Epithelial cell of proximal tubule (primary cell): ENCODE data around the gene ST6GALNAC3. TPM values are rescaled to one million over a fixed set of nuclear protein-coding genes. Genes with fewer than 3 reads are reported as not detected.
"Not testable (repeated sequence)": the region's sequence is repeated elsewhere in the genome, so short reads cannot be mapped to it uniquely, and the experiment has no call there.

Experiments
- DNase-seq: peaks from one replicate; pipeline ENCODE4 v3.0.0-alpha.2; 2011; ENCODE audit warnings: low read depth
- H3K4me3 ChIP-seq: 2 replicates; pipeline ENCODE4 v1.5.1; 2011; ENCODE audit warnings: low read depth, mild to moderate bottlenecking, low read length
- total RNA-seq: library from RNA; depleted of rRNA; stranded (reverse); fragments of >200 nt; gene quantifications from 2 replicates; pipeline ENCODE4 v1.2.3, GENCODE V29; 2015
- TF ChIP-seq, protein P1 (sequence below): conservative IDR thresholded peaks from 2 replicates; pipeline ENCODE4 v1.5.1; 2012; ENCODE audit warnings: low read depth, mild to moderate bottlenecking, low read length

Gene ST6GALNAC3
- total RNA-seq, 1 donor from 2014 or later = 0.75 TPM

DNA sequence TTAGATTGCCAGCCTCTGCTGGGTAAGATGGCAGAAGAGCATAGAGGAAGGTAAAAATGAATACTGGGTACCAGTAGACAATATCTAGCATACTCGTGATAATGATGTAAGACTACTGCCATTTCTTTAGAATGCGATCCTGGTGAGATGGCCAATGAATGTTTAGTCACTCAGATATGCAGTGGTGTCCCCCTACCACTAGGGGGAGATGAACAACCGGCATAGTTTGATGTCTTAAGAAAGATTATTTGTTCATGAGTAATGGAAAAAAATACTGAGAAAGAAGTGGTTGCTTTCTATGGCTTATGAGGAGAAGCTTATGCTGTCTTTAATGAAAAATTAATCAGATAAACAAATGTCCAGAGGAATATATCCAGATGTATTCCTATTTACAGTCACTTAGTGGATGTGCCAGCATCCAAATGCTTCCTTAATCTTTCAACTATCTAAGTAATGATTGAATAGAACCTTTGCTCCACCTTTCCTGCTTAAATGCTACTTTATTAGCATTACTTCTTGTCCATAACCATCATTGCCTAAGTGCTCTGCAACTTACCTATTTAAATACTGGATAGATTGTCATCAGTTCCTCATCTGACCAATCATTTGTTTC is 256.6 kb downstream of the ST6GALNAC3 start:
- peak; percentile 42 for DNase-seq
- TF ChIP-seq, protein P1, sequence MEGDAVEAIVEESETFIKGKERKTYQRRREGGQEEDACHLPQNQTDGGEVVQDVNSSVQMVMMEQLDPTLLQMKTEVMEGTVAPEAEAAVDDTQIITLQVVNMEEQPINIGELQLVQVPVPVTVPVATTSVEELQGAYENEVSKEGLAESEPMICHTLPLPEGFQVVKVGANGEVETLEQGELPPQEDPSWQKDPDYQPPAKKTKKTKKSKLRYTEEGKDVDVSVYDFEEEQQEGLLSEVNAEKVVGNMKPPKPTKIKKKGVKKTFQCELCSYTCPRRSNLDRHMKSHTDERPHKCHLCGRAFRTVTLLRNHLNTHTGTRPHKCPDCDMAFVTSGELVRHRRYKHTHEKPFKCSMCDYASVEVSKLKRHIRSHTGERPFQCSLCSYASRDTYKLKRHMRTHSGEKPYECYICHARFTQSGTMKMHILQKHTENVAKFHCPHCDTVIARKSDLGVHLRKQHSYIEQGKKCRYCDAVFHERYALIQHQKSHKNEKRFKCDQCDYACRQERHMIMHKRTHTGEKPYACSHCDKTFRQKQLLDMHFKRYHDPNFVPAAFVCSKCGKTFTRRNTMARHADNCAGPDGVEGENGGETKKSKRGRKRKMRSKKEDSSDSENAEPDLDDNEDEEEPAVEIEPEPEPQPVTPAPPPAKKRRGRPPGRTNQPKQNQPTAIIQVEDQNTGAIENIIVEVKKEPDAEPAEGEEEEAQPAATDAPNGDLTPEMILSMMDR = peak; percentile 98

DNA sequence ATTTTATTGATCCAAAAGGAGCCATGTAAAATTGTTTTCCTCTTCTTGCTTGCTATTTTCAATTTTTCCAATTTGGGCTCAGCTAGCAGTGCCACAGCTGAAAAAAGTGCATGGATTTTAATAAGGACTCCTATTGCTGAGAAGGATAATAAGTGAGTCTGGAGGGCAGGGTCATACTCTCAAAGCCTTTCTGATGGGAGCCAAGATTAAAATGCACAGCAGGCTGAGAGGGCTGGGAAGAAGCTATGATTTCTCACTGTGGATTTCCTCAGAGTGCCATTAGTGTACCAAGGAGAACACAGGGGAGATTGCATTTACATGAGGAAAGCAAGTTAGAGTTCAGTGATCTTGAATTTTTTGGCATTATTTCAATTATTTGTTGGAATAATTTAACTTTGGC is 261.3 kb downstream of the ST6GALNAC3 start:
- no peak overlapping the region for H3K4me3 ChIP-seq
- no peak for DNase-seq
- TF ChIP-seq, protein P1 = no peak

More for the DNA sequence above, 256.6 kb downstream of the ST6GALNAC3 start:
- no peak overlapping the region for H3K4me3 ChIP-seq

DNA sequence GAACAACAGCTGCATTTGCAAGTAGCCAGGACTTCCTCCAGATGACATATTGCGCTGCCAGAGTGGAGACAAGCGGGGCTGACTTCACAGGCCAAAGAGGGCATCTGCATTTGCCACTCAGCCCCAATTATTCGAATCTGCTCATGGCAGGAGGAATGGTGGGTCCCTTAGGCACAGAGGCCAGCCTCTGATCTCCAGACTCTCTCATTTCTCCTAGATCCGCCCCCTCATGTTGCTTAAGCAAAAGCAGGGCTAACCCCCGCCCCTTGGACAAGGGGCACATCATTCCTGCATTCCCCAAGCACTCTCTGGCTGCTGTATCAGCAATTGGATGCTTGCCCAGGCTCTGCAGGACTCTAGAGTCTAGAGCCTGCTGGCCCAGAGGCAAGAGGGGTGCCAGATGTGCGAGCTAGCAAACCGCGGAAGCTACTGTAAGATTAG is 262.4 kb downstream of the ST6GALNAC3 start:
- TF ChIP-seq, protein P1 = no peak
- no peak overlapping the region for H3K4me3 ChIP-seq
- peak; percentile 44 for DNase-seq

DNA sequence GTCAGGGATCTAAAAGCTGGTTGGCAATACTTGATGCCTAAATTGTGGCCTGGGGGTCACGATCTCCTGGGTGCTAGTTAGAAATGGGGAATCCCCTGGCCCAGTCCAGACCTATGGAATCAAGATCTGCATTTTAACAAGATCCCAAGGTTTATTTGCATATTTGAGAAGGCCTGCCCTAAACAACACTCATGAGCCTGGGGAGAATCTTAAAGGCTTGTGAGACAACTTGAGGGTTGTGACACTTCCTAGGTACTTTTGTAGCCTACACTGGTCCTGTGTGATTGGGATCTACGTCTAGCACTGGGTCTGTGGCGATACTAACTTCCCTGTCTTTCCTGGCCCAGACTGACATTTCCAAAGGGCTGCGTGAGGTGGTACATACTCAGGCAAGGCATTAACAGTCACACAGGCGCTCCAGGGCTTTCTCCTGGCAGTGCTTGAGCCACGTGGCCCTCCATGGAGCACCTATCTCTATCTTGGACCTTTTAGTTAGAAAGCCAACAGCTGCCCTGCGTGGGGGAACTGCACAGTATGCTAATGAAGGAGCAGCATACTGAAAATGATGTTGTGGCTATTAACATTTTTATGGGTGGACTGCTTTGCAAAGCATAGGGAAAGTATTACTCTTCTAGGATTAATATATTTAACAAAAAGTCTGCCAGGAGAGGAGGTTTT is 263.1 kb downstream of the ST6GALNAC3 start:
- no peak overlapping the region for H3K4me3 ChIP-seq
- TF ChIP-seq, protein P1 = no peak
- DNase-seq = no peak

DNA sequence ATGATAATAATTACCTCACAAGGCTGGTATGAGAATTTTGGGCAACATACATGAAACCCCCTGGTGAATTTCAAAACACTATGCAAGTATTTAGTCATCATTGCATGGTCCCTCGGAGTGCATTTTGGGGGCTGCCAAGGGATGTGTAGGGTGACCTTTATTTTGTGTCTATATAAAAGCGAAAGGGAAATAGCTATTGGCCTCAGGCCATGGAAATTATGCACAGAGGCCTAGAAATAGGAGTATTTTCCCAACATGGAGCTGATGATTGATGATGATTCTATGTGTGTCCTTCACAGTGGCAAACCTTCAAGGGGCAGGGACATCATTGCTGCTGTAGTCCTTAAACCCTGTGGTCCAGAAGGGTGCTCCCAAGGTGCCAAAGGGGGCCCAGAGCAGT is 265.5 kb downstream of the ST6GALNAC3 start:
- DNase-seq = no peak
- TF ChIP-seq, protein P1 = no peak
- no peak overlapping the region for H3K4me3 ChIP-seq

DNA sequence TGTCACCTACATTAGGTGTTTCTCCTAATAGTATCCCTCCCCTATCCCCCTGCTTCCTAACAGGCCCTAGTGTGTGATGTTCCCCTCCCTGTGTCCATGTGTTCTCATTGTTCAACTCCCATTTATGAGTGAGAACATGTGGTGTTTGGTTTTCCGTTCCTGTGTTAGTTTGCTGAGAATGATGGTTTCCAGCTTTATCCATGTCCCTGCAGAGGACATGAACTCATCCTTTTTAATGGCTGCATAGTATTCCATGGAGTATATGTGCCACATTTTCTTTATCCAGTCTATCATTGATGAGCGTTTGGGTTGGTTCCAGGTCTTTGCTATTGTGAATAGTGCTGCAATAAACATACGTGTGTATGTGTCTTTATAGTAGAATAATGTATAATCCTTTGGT is 267.3 kb downstream of the ST6GALNAC3 start:
- not testable (repeated sequence) for DNase-seq, H3K4me3 ChIP-seq

DNA sequence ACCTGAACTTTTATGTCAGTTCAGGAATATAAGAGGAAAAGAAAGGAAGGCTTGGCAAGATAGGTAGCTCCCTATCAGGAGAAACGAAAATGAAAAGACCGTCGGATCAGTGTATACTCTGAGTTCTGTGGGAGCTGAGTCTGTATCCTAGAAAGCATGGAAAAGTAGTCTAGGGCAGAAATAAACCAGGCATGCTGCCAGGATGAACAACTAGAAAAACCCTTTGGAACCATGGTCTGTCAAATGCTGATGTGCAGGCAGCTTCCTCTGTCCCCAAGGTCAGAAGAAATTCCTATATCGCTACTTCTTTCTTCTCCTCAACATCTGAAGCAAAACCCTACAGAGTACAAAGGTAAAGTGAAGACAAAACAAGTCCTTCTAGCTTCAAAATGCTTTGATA is 268.8 kb downstream of the ST6GALNAC3 start:
- TF ChIP-seq, protein P1 = no peak
- no peak overlapping the region for H3K4me3 ChIP-seq
- DNase-seq = no peak
